Middle frontal gyrus (tissue), 1 donor: Measurements from ENCODE around the gene AMACR.

ENCODE experiments used
- DNase-seq: peaks from one replicate; pipeline ENCODE4 v3.0.0-alpha.2; 2015; ENCODE audit warnings: low spot score; ENCODE audit errors: extremely low spot score

Gene AMACR

GRCh38 chr5:34007621-34008600 lies at the start of gene AMACR:
AMACR (minus strand) TSS chr5:34008050; CDS start chr5:34008019, 31 bp downstream.
- peak; percentile 81 for DNase-seq

GRCh38 chr5:34057569-34057968 lies 49.7 kb upstream of the AMACR start:
- DNase-seq: no peak

GRCh38 chr5:34057118-34057517 lies 49.3 kb upstream of the AMACR start:
- no peak for DNase-seq

GRCh38 chr5:34055667-34056066 lies 47.8 kb upstream of the AMACR start:
- no peak for DNase-seq

GRCh38 chr5:34054400-34054729 lies 46.5 kb upstream of the AMACR start:
- DNase-seq: no peak

GRCh38 chr5:34053571-34054399 lies 45.9 kb upstream of the AMACR start:
- no peak for DNase-seq

- no peak for DNase-seq
Observed at GRCh38 chr5:34053133-34053532, 45.3 kb upstream of the AMACR start.

- DNase-seq: no peak
Observed at GRCh38 chr5:34051374-34051980, 43.6 kb upstream of the AMACR start.

- DNase-seq: no peak
Observed at GRCh38 chr5:34047774-34048572, 40.1 kb upstream of the AMACR start.

GRCh38 chr5:34047143-34047542 lies 39.3 kb upstream of the AMACR start:
- DNase-seq: no peak

GRCh38 chr5:34045996-34046395 lies 38.1 kb upstream of the AMACR start:
- no peak for DNase-seq

- DNase-seq: no peak
Observed at GRCh38 chr5:34045023-34045422, 37.2 kb upstream of the AMACR start.

GRCh38 chr5:34043099-34043876 lies 35.4 kb upstream of the AMACR start, which contains the start of gene C1QTNF3:
C1QTNF3 (minus strand) TSS chr5:34043213; CDS start chr5:34043125, 88 bp downstream.
- peak; percentile 37 for DNase-seq

- no peak for DNase-seq
Observed at GRCh38 chr5:34042321-34042720, 34.5 kb upstream of the AMACR start.

GRCh38 chr5:34041247-34041972 lies 33.6 kb upstream of the AMACR start:
- DNase-seq: no peak

GRCh38 chr5:34040472-34040871 lies 32.6 kb upstream of the AMACR start:
- DNase-seq: no peak

- DNase-seq: no peak
Observed at GRCh38 chr5:34039398-34040157, 31.7 kb upstream of the AMACR start.

- no peak for DNase-seq
Observed at GRCh38 chr5:34038838-34039237, 31.0 kb upstream of the AMACR start.

GRCh38 chr5:34038390-34038789 lies 30.5 kb upstream of the AMACR start:
- DNase-seq: no peak
